T47D (cell line): ENCODE data around the gene FBXW4.
A peak's percentile ranks its signal among the peaks of the same experiment; 100 is the strongest.

ENCODE experiments used
- DNase-seq, 2 experiments: peaks; one replicate each; pipeline versions ENCODE4 v3.0.0 to v3.0.0-alpha.2; 2011 to 2012; ENCODE audit warnings: low read depth in 1 of 2, low spot score in 1 of 2
- JUND ChIP-seq: IDR thresholded peaks from 2 replicates; pipeline ENCODE4 v1.6.1; 2012; ENCODE audit warnings: low read depth
- in situ Hi-C: cut with HindIII; loops from 2 replicates; pipeline ENCODE4 v1.10.0; 2016; ENCODE audit warnings: low sequenced_read_pairs, low pct_unique_long_range_greater_than_20kb

FBXW4 gene

DNA sequence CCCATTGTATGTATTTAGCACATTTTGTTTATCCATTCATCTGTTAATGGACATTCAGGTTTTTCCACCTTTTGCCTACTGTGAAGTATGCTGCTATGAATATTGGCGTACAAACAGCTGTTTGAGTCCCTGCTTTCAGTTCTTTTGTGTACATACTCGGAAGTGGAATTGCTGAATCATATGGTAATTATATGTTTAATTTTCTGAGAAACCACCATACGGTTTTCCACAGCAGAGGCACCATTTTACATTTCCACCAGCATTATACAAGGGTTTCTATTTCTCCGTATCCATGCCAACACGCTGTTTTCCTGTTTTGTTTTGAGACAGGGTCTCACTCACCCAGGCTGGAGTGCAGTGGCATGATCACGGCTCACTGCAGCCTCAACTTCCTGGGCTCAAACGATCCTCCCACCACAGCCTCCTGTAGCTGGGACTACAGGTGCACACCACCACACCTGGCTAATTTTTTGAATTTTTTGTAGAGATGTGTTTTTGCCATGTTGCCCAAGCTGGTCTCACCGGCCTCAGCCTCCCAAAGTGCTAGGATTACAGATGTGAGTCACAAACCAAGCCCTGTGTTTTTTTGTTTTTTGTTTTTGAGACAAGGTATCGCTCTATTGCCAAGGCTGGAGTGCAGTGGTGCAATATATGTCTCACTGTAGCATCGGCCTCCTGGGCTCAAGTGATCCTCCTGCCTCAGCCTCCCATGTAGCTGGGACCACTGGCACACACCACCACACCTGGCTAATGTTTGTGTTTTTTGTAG, 22.1 kb upstream of the FBXW4 start:
- DNase-seq = peak in 1 of 2 experiments; percentile 76
- in situ Hi-C loops = no loop called here

DNA sequence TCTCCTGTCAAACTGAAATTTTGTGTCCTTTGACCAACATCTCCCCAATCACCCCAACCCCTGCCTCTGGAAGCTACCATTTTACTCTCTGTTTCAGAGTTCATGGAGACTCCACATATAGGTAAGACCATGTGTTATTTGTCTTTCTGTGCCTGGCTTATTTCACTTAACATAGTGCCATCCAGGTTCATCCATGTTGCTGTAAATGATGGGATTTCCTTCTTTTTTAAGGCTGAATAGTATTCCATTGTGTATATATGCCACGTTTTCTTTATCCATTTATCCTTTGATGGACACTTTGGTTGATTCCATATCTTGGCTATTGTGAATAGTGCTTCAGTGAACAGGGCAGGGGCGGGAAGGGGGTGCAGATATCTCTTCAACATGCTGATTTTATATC, 18.0 kb upstream of the FBXW4 start:
- no peak for DNase-seq
- in situ Hi-C loops = no loop called here
- no peak for TF ChIP-seq JUND

More for the DNA sequence above, 22.1 kb upstream of the FBXW4 start:
- TF ChIP-seq JUND = no peak

DNA sequence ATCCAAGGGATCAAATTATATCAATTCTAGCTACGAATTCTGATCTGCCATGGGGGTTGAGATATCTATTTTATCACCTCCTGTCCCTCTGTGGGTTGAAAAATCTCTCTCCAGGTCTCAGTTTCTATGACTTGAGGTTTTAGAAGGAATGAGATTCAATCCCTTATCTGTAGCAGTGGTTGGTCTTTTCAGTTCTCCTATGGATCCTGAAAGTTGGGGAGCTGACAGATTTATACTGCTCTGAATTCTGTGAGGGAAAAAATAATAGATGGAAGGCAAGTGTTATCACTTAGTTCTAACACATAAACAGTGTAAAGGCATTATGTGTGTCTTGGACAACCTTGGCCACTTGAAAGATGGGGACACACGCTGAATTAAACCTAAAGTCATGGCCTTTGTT, 15.8 kb upstream of the FBXW4 start:
- DNase-seq = no peak
- in situ Hi-C loops = no loop called here
- no peak for TF ChIP-seq JUND

DNA sequence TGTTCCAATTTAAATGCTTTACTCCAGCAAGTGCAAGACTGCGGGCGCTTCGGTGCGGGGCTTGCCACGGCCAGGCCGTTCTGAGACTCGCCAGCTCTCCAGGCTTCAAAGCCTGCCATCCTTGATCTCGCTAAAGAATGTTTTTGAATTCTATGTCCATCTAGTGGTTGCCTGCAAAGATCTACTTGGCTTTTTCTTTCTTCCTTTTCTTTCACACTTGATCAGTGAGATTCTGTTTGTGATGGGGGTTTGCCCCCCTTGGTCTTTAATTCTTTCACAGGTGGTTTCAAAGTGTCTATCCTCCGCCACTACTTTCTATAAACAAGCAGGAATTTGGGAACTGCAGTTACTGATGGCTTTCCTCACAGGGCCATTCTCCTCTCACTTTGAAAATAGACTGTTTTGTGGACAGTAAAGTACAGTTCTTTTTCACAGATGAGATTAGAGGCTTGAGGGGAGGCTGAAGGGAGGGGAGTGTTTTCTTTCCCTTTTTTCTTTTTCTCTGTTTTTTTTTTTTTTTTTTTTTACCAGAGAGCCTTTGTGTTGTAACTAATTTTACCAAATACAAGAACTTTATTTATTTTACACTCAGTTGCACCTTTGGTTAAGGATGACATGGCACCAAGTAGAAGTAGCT, 15.2 kb upstream of the FBXW4 start:
- in situ Hi-C loops = no loop called here
- no peak for DNase-seq
- no peak for TF ChIP-seq JUND

DNA sequence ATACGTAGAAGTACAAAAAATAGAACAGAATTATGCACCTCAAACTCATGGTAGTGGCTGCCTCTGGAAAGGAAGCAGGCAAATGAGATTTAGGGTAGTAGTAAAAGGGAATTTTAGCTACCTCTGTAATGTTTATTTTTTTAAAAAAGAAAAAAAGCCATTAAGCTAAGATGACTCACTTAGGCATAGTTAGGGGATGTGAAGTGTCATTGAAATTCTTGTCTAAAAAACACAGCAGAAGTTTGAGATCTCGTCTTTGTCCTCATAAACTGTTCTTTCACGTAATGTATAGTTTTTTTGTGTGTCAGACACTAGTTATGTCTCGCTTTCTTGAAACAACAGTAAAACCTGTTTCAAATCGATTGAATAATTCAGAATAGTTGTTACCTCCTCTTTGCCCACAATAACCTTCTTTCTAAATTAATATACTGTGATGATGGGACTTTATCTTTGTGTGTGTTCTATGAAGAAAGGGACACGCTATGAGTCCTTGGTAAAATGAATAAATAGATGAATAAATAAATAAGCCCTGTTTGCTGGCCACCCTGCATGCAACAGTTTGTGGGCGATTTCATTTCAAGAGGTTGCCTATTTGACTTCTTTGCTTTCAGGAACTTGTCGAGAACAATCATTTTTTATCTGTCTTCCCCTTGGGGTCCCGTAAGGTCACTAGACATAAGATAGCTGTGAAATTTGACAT, 14.5 kb upstream of the FBXW4 start:
- TF ChIP-seq JUND = no peak
- no peak for DNase-seq
- in situ Hi-C loops = no loop called here

DNA sequence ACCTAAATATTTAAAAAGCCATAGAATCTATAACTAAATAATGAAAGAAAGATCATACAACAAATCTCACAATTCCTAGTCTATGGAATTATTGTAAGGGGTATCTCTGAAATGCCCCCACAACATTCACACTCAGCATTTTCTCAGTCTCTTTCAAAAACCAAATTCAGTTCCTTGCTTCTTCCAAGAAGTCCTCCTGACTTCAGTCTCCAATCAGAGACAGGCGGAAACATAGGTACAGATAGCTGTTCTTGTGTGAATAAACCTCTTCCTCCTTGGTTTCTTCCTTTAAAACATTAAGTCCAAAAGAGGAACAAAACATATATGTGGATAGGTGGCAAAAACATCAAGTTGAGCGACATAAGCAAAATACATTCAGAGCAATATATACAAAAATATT, 13.9 kb upstream of the FBXW4 start:
- DNase-seq = no peak
- TF ChIP-seq JUND = no peak
- in situ Hi-C loops = no loop called here

DNA sequence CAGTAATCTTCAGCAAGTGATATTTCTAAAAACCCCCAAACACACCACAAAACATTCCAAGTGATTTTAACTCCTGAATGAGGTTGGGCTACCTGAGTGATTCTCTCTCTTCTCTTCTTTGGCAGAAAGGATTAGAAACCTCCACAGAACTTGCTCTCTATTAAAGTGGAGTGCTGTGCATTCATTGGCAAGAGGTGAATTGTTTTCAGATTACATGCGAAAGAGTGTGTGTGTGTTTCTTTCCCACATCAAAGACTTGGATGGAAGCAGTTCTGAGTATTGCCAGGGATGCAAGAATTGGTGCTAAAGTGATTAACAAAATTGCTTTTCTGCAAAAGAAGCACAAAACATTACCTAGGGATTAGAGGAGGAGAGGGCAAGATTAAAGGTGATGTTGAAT, 13.1 kb upstream of the FBXW4 start:
- in situ Hi-C loops = no loop called here
- no peak for DNase-seq
- TF ChIP-seq JUND = no peak

DNA sequence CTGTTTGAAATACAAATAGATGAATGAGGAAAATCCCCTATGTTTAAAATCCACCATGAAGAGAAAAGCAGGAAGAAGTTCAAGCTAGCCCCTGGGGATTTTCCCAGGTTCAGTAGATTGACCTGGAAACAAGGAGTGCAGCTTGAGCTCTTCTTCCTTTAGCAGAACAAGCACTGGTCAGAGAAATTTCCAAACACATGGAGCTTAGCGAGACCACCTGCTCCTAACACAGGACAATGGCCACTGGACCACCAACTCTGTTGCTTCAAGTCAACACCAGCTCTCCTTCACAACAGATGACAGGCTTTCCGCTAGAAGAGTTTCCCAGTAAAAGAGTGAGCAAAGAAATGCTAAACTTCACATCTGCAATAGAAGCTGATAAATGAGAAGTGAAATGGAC, 9.4 kb upstream of the FBXW4 start:
- no peak for TF ChIP-seq JUND
- in situ Hi-C loops = no loop called here
- no peak for DNase-seq

DNA sequence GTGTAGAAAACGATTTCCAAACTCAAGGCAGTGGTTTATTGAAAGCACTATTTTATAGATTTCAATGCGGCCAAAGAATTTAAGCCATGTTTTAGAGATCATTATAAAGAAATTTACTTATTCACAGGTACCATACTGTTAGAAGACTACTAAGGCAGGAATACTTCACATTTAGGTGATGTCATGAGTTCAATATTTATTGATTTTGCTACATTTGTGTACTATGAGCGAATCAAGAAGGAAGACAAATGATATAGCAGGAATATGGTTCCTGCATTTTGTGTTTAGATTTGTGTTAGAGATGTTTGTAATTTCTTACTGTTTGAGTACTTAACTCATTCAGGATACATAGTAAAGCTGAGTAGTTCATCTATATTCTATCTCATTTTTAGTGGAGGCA, 1.7 kb upstream of the FBXW4 start:
- TF ChIP-seq JUND = no peak
- in situ Hi-C loops = no loop called here
- DNase-seq = no peak

DNA sequence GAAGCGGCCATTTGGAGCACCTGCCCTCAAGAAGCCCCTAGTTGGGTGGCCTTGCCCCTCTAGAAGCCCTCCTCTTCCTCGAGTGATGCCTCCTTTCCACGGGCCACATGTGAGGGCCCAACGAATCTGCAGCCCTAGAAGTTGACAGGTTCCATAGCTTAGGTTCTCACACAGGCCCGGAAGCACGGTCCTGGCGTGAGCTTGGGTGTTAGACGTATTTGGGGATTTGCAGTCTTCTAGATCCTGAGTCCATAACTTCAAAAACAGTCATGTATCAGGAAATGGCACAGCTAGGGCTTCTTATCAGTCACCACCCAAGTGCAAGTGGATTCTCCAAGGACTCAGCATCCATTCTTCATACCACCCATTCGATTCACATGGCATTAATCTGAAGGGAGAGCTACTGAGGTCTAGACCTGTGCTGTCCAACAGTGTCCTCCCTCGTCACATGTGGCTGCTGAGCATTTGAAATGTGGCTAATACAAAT, 477 bp upstream of the FBXW4 start:
- no peak for TF ChIP-seq JUND
- DNase-seq = no peak
- in situ Hi-C loops = no loop called here

DNA sequence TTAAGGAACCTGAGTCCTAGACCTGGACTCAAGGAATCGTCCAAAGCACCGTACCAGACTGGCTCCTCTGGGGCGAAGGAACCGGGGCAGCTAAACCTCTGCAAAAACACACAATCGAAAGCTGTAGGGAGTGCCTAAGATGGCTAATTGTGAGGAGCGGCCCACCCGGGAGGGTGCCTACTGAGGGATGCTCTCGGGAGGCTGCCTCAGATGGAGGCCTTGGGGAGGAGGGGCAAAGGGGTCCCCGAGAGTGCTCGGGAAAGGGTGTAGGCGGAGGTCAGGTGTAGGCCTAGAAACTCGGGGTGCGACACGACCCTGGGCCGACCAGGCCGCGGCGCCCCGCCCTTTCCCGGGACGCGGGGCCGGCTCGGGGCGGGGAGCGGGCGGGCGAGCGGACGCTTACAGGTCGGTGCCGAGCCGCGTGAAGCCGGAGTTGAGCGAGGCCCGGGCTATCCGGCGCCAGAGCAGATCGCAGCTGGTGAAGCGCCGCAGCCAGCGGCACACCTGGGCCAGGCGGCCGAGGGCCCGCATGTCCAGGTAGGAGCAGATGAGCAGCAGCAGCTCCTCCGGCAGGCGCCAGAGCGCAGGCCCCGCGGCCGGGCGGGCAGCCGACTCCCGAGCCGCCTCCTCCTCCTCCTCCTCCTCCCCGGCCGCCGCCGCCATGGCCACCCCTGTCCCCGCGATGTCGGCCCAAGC, 844 bp downstream of the FBXW4 start:
- TF ChIP-seq JUND = no peak
- DNase-seq = peak; percentile 60 to 72
- in situ Hi-C loops = no loop called here

DNA sequence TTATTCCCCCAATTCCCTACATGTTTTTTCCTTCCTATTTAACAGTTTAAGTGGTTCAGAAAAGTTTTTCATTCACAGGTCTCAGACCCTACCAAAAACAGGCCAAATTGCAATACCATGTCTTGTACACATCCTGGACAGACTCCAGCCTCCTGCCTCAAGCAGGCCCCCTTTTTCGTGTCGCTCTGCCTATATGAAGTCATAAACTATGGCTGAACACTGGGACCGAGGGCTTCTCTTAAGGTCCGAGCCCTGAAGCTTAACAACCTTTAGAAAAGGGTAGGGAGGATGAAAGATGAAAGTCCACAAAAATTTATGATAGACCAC, 1.4 kb downstream of the FBXW4 start:
- no peak for DNase-seq
- in situ Hi-C loops = no loop called here
- TF ChIP-seq JUND = no peak

DNA sequence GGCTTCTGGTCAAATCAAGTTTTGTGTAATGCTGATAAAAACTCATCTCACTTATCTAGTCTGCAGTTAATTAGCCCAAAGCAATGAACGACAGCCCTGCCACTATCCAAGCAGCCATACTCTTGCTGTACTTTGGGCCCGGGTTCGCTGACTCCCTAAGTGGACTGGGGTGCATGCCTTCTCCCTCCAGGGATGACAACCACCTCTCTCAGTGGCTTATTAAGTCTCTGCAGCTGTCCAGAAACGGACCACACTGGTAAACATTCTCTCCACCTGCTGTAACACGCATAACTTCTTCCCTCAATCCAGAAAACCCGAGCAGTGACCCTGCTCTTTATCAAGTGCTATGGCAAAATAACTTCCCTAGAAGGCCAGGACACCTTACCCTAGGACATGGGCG, 3.9 kb downstream of the FBXW4 start:
- in situ Hi-C loops = no loop called here
- no peak for DNase-seq
- no peak for TF ChIP-seq JUND
